Activated CD4-positive, alpha-beta T cell treated with anti-CD3 and anti-CD28 coated beads for 1 hour (primary cell): ENCODE measurements around the gene BLVRA.
"Not testable (repeated sequence)": the region's sequence is repeated elsewhere in the genome, so short reads cannot be mapped to it uniquely, and the experiment has no call there.

Experiments used
- DNase-seq: peaks from one replicate; pipeline ENCODE4 v3.0.0-alpha.2; 2020

The BLVRA gene

GRCh38 chr7:43769791-43770465, 11.4 kb downstream of the BLVRA start:
- no peak for DNase-seq

- DNase-seq: no peak
These were observed 12.6 kb downstream of the BLVRA start for GRCh38 chr7:43771128-43771527.

GRCh38 chr7:43771573-43771972, 13.1 kb downstream of the BLVRA start:
- DNase-seq: no peak

GRCh38 chr7:43773268-43773667, 14.8 kb downstream of the BLVRA start:
- DNase-seq: not testable (repeated sequence)

- not testable (repeated sequence) for DNase-seq
These were observed 16.8 kb downstream of the BLVRA start for GRCh38 chr7:43775255-43775654.

GRCh38 chr7:43778293-43779044, 20.0 kb downstream of the BLVRA start:
- not testable (repeated sequence) for DNase-seq

GRCh38 chr7:43779045-43779812, 20.7 kb downstream of the BLVRA start:
- DNase-seq: no peak

- no peak for DNase-seq
These were observed 23.5 kb downstream of the BLVRA start for GRCh38 chr7:43781726-43782607.

- no peak for DNase-seq
These were observed 24.5 kb downstream of the BLVRA start for GRCh38 chr7:43782768-43783555.

- no peak for DNase-seq
These were observed 25.6 kb downstream of the BLVRA start for GRCh38 chr7:43784030-43784584.

GRCh38 chr7:43784585-43785087, 26.2 kb downstream of the BLVRA start:
- DNase-seq: not testable (repeated sequence)

- no peak for DNase-seq
These were observed 26.9 kb downstream of the BLVRA start for GRCh38 chr7:43785420-43785819.

GRCh38 chr7:43787771-43788170, 29.3 kb downstream of the BLVRA start:
- DNase-seq: no peak

GRCh38 chr7:43790006-43790405, 31.5 kb downstream of the BLVRA start:
- no peak for DNase-seq

- no peak for DNase-seq
These were observed 32.4 kb downstream of the BLVRA start for GRCh38 chr7:43790834-43791233.

- DNase-seq: no peak
These were observed 33.2 kb downstream of the BLVRA start for GRCh38 chr7:43791665-43792064.

GRCh38 chr7:43792471-43793150, 34.1 kb downstream of the BLVRA start:
- no peak for DNase-seq

- DNase-seq: no peak
These were observed 41.1 kb downstream of the BLVRA start for GRCh38 chr7:43799605-43800004.

GRCh38 chr7:43803865-43804264, 45.4 kb downstream of the BLVRA start:
- no peak for DNase-seq

GRCh38 chr7:43808410-43808809, 49.9 kb downstream of the BLVRA start:
- DNase-seq: no peak
